Measurements from ENCODE around the gene DYNLL1. TPM values are rescaled to one million over a fixed set of nuclear protein-coding genes. Genes with fewer than 3 reads are reported as not detected.
A peak's percentile ranks its signal among the peaks of the same experiment; 100 is the strongest.

DYNLL1 gene
- polyA plus RNA-seq, 1 experiment: 720 TPM

- no peak for TF ChIP-seq CTCF (IDR thresholded peaks at IDR 0.05; ENCODE audit: low read depth, low read length)
Observed at GRCh38 chr12:120496413-120497340, 764 bp downstream of the DYNLL1 start.

GRCh38 chr12:120497524-120498150 lies 1.7 kb downstream of the DYNLL1 start:
- ChIA-PET POLR2A (interaction anchor here (0.9 to 1.9 kb wide), 2 partner anchors 29 to 31 kb away, joined by 6 to 10 read pairs; partner anchors contain the start of gene COQ5), CTCF (interaction anchor here (1.0 to 2.8 kb wide), 4 partner anchors 28 to 40 kb away, joined by 4 to 10 read pairs (median 7); partner anchors contain the start of gene SRSF9)
- no peak for TF ChIP-seq CTCF (IDR thresholded peaks at IDR 0.05; ENCODE audit: low read depth, low read length)
- DNase-seq (ENCODE audit: low read depth, low spot score): no peak
- Histone ChIP-seq H3K27ac (ENCODE audit: low read depth, low read length) (no peak overlapping the region), H3K4me3 (ENCODE audit: low read depth, low read length) (peak overlapping the region; percentile 87), H3K9me3 (ENCODE audit: control insufficient read depth, insufficient read depth, low read length) (no peaks in the 10 kb centered on the region), H3K27me3 (ENCODE audit: control insufficient read depth, insufficient read depth, low read length) (no peaks in the 10 kb centered on the region)

More at GRCh38 chr12:120496413-120497340, 764 bp downstream of the DYNLL1 start:
- no peaks in the 10 kb centered on the region for H3K9me3 ChIP-seq (ENCODE audit: control insufficient read depth, insufficient read depth, low read length)
- POLR2A ChIA-PET: interaction anchor here (0.6 to 1.9 kb wide), 17 partner anchors 11 to 1504 kb away, joined by 3 to 10 read pairs (median 4); partner anchors contain the start of genes COQ5 and POP5
- DNase-seq (ENCODE audit: low read depth, low spot score): no peak
- H3K27me3 ChIP-seq (ENCODE audit: control insufficient read depth, insufficient read depth, low read length): no peaks in the 10 kb centered on the region
- CTCF ChIA-PET: interaction anchor here (0.6 to 2.0 kb wide), 7 partner anchors 11 to 194 kb away, joined by 3 to 10 read pairs (median 4); partner anchors contain the start of genes SIRT4 and SRSF9
- H3K4me3 ChIP-seq (ENCODE audit: low read depth, low read length): peak overlapping the region; percentile 87
- H3K27ac ChIP-seq (ENCODE audit: low read depth, low read length): peak overlapping the region; percentile 39

- no peak overlapping the region for H3K4me3 ChIP-seq (ENCODE audit: low read depth, low read length)
- no peaks in the 10 kb centered on the region for H3K9me3 ChIP-seq (ENCODE audit: control insufficient read depth, insufficient read depth, low read length)
- ChIA-PET POLR2A (no interaction called here), CTCF (interaction anchor here (0.6 to 3.0 kb wide), 3 partner anchors 29 to 35 kb away, joined by 3 to 9 read pairs (median 7); partner anchors contain the start of gene SRSF9)
- no peak for DNase-seq (ENCODE audit: low read depth, low spot score)
- no peak for TF ChIP-seq CTCF (IDR thresholded peaks at IDR 0.05; ENCODE audit: low read depth, low read length)
- H3K27me3 ChIP-seq (ENCODE audit: control insufficient read depth, insufficient read depth, low read length): no peaks in the 10 kb centered on the region
- no peak overlapping the region for H3K27ac ChIP-seq (ENCODE audit: low read depth, low read length)
Observed at GRCh38 chr12:120498870-120499515, 3.1 kb downstream of the DYNLL1 start.

DNA sequence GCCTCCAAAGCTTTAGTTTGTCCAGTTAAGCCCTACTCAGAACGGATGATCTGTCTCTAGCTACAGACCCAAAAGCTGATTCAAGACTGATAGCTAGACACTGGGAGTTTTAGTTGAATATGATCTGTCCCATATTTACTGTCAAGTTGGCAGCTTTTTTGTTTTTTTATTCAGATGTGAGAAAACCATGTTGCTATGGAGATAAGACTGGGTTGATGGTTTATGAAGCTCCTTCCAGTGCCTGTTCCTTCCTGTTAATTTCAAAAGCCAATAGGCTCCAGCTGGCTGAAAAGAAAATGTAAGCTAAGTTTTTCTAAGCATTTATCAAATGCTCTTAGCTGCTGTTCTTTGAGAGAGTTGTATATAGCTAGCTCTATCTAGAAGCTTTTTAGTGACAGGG lies 4.7 kb downstream of the DYNLL1 start:
- H3K27me3 ChIP-seq (ENCODE audit: control insufficient read depth, insufficient read depth, low read length): no peaks in the 10 kb centered on the region
- no peak for TF ChIP-seq CTCF (IDR thresholded peaks at IDR 0.05; ENCODE audit: low read depth, low read length)
- ChIA-PET POLR2A (no interaction called here), CTCF (interaction anchor here (0.7 to 3.0 kb wide), 4 partner anchors 30 to 166 kb away, joined by 3 to 9 read pairs (median 6); no protein-coding TSS in a partner anchor)
- H3K4me3 ChIP-seq (ENCODE audit: low read depth, low read length): no peak overlapping the region
- H3K27ac ChIP-seq (ENCODE audit: low read depth, low read length): no peak overlapping the region
- no peak for DNase-seq (ENCODE audit: low read depth, low spot score)
- no peaks in the 10 kb centered on the region for H3K9me3 ChIP-seq (ENCODE audit: control insufficient read depth, insufficient read depth, low read length)
